ENCODE data around the gene PRRT3. TPM values are rescaled to one million over a fixed set of nuclear protein-coding genes. Genes with fewer than 3 reads are reported as not detected.

The PRRT3 gene
- total and polyA plus RNA-seq, 9 of the 15 experiments (the other 6 are each of a cell fraction or from before 2014, with no cell fraction given) = 0.06 to 1.9 (median 1.2) TPM

GRCh38 chr3:9949115-9949514 lies 3.1 kb downstream of the PRRT3 start:
- no peaks in the 10 kb centered on the region for H3K79me2 ChIP-seq (ENCODE audit: control insufficient read depth, insufficient read depth, low read length)
- DNase-seq (ENCODE audit: extremely low read depth in 1 of 4, low spot score in 3 of 4) (no peak), FAIRE-seq (no peak), ATAC-seq (no peak)
- no peaks in the 10 kb centered on the region for H4K20me1 ChIP-seq (replicated peaks; ENCODE audit: control insufficient read depth, insufficient read depth, low read length)
- H3K9ac ChIP-seq (ENCODE audit: insufficient read depth in 1 of 2, low read depth in 2 of 2, low read length in 2 of 2) = peak overlapping the region in 1 of 2 experiments; percentile 1; a peak in 2 of 4 replicates
- H3K9me3 ChIP-seq (replicated peaks; ENCODE audit: control insufficient read depth, insufficient read depth, low read depth, low read length) = no peaks in the 10 kb centered on the region
- H3K9me1 ChIP-seq (ENCODE audit: control insufficient read depth, insufficient read depth, low read length) = no peaks in the 10 kb centered on the region
- no peak overlapping the region for H2AFZ ChIP-seq (ENCODE audit: low read depth, low read length)
- no TSS peak for BruUV-seq (replicated peaks)
- intact Hi-C loops (cut with micrococcal nuclease) (no loop called here), in situ Hi-C loops (cut with MboI) (no loop called here)
- WGBS (ENCODE audit: insufficient coverage, low coverage, missing lambda C conversion rate) = 70% methylated on average over 7 of the region's 7 CpGs
- peaks cover 1% of the 10 kb centered on the region; the same call in 1 of the 3 replicates for H3K36me3 ChIP-seq (ENCODE audit: control insufficient read depth, insufficient read depth, low read length)
- H3K4me1 ChIP-seq (replicated peaks in 1 of 2; ENCODE audit: control insufficient read depth in 2 of 2, insufficient read depth in 2 of 2, low read length in 2 of 2) = peaks cover 6 to 42% of the 10 kb centered on the region in 2 experiments; a peak in 4 of 5 replicates
- CTCF ChIA-PET (ENCODE audit: low intra/inter-chr PET ratio) = no interaction called here
- no peak overlapping the region for H3K4me3 ChIP-seq
- no peak overlapping the region for H3K27ac ChIP-seq (ENCODE audit: extremely low read depth, low read depth, low read length)
- POLR2A ChIA-PET = interaction anchor here (0.9 to 1.7 kb wide), 5 partner anchors 12 to 37 kb away, joined by 3 to 5 read pairs (median 4); partner anchors contain the start of gene CRELD1
- TF ChIP-seq POLR2G (IDR thresholded peaks at IDR 0.05; ENCODE audit: low read depth, low read length) (0 out of 2 replicates have a peak, but pooled peaks have one; percentile 24), SMAD4 (CRISPR knock-in tag; conservative IDR thresholded peaks at IDR 0.05) (no peak)
- H3K4me2 ChIP-seq (ENCODE audit: insufficient read depth, low read length) = no peak overlapping the region
- H3K27me3 ChIP-seq (ENCODE audit: control insufficient read depth in 2 of 2, insufficient read depth in 2 of 2, low read length in 2 of 2) = no peaks in the 10 kb centered on the region

DNA sequence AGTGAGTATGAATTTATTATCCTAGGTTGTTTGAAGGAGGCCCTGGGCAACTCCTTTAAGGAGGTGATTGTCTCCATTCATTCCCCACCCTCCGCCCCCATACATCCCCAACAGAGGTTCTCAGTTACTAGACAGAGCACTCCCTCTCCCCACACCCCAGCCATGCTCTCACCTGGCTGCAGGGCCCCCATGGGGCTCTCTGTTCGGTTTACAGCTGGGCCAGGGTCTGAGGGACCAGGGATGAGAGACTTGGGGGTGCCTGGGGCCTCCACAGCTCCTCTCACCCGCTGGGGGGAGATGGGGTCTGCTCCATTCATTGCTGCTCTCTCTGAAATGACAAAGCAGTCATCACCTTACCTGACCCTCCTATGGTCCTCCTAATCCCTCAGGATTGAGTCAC lies 3.6 kb downstream of the PRRT3 start:
- intact Hi-C loops (cut with micrococcal nuclease) = no loop called here
- 44% methylated on average over 3 of the region's 3 CpGs for WGBS (ENCODE audit: insufficient coverage, low coverage, missing lambda C conversion rate)
- DNase-seq (ENCODE audit: extremely low read depth in 1 of 4, low spot score in 3 of 4) = no peak
- TF ChIP-seq TARDBP (IDR thresholded peaks at IDR 0.05) = no peak
- no peak for TF ChIP-seq LARP7 (IDR thresholded peaks at IDR 0.05)
- TF ChIP-seq CBFA2T2 (conservative IDR thresholded peaks at IDR 0.05) = no peak
- TF ChIP-seq SRSF9 (IDR thresholded peaks at IDR 0.05; ENCODE audit: borderline replicate concordance, low read depth, low read length) = no peak
- no peak for TF ChIP-seq TSC22D4 (tag; IDR thresholded peaks at IDR 0.05)
- TF ChIP-seq RFX7 (CRISPR knock-in tag; IDR thresholded peaks at IDR 0.05) = no peak
- TF ChIP-seq HNRNPLL (IDR thresholded peaks at IDR 0.05; ENCODE audit: low read depth, low read length, poor library complexity, severe bottlenecking) = no peak
- no peak for TF ChIP-seq RBM15 (IDR thresholded peaks at IDR 0.05; ENCODE audit: insufficient read depth, low read length)

More for the DNA sequence above, 3.6 kb downstream of the PRRT3 start:
- FAIRE-seq = no peak
- Histone ChIP-seq H3K4me2 (ENCODE audit: insufficient read depth, low read length) (no peak overlapping the region), H3K79me2 (ENCODE audit: control insufficient read depth, insufficient read depth, low read length) (no peaks in the 10 kb centered on the region), H3K27ac (ENCODE audit: extremely low read depth, low read depth, low read length) (no peak overlapping the region), H3K9me1 (ENCODE audit: control insufficient read depth, insufficient read depth, low read length) (no peaks in the 10 kb centered on the region), H3K27me3 (ENCODE audit: control insufficient read depth in 2 of 2, insufficient read depth in 2 of 2, low read length in 2 of 2) (no peaks in the 10 kb centered on the region), H3K4me3 (no peak overlapping the region), H3K4me1 (replicated peaks in 1 of 2; ENCODE audit: control insufficient read depth in 2 of 2, insufficient read depth in 2 of 2, low read length in 2 of 2) (peaks cover 6 to 42% of the 10 kb centered on the region in 2 experiments; a peak in 4 of 5 replicates), H2AFZ (ENCODE audit: low read depth, low read length) (no peak overlapping the region), H4K20me1 (replicated peaks; ENCODE audit: control insufficient read depth, insufficient read depth, low read length) (no peaks in the 10 kb centered on the region), H3K9ac (ENCODE audit: insufficient read depth in 1 of 2, low read depth in 2 of 2, low read length in 2 of 2) (0 out of 4 replicates have a peak overlapping the region, but pooled peaks of 1 of the 2 experiments have one; percentile 23), H3K36me3 (ENCODE audit: control insufficient read depth, insufficient read depth, low read length) (peaks cover 7% of the 10 kb centered on the region; the same call in 1 of the 3 replicates), H3K9me3 (replicated peaks; ENCODE audit: control insufficient read depth, insufficient read depth, low read depth, low read length) (no peaks in the 10 kb centered on the region)
- ChIA-PET POLR2A (interaction anchor here (0.9 to 2.0 kb wide), 5 partner anchors 12 to 36 kb away, joined by 3 to 8 read pairs (median 4); partner anchors contain the start of gene CRELD1), CTCF (ENCODE audit: low intra/inter-chr PET ratio) (no interaction called here)
- in situ Hi-C loops (cut with MboI) = no loop called here
- no peak for ATAC-seq
- no TSS peak for BruUV-seq (replicated peaks)

All from K562 (cell line).